ENCODE data around the gene SCARF2.
"Not testable (repeated sequence)": the region's sequence is repeated elsewhere in the genome, so short reads cannot be mapped to it uniquely, and the experiment has no call there.

The SCARF2 gene

GRCh38 chr22:20412474-20413216 lies 25.0 kb downstream of the SCARF2 start:
- H3K4me3 ChIP-seq (ENCODE audit: low read length) = no peak overlapping the region
- no peak for DNase-seq (ENCODE audit: low read depth)
- no peak for TF ChIP-seq CTCF (IDR thresholded peaks at IDR 0.05; ENCODE audit: insufficient read depth, low read depth, low read length, missing control alignments)

GRCh38 chr22:20409385-20409784 lies 28.2 kb downstream of the SCARF2 start:
- not testable (repeated sequence) for DNase-seq (ENCODE audit: low read depth); H3K4me3 ChIP-seq (ENCODE audit: low read length)

- no peak for TF ChIP-seq CTCF (IDR thresholded peaks at IDR 0.05; ENCODE audit: insufficient read depth, low read depth, low read length, missing control alignments)
Observed at GRCh38 chr22:20408891-20409290, 28.7 kb downstream of the SCARF2 start.

GRCh38 chr22:20407829-20408228 lies 29.8 kb downstream of the SCARF2 start:
- TF ChIP-seq CTCF (IDR thresholded peaks at IDR 0.05; ENCODE audit: insufficient read depth, low read depth, low read length, missing control alignments) = no peak
- no peak for DNase-seq (ENCODE audit: low read depth)
- no peak overlapping the region for H3K4me3 ChIP-seq (ENCODE audit: low read length)

More at GRCh38 chr22:20408891-20409290, 28.7 kb downstream of the SCARF2 start:
- no peak for DNase-seq (ENCODE audit: low read depth)
- no peak overlapping the region for H3K4me3 ChIP-seq (ENCODE audit: low read length)

GRCh38 chr22:20406686-20407408 lies 30.8 kb downstream of the SCARF2 start:
- no peak for DNase-seq (ENCODE audit: low read depth)
- no peak overlapping the region for H3K4me3 ChIP-seq (ENCODE audit: low read length)
- no peak for TF ChIP-seq CTCF (IDR thresholded peaks at IDR 0.05; ENCODE audit: insufficient read depth, low read depth, low read length, missing control alignments)

- no peak for TF ChIP-seq CTCF (IDR thresholded peaks at IDR 0.05; ENCODE audit: insufficient read depth, low read depth, low read length, missing control alignments)
- no peak overlapping the region for H3K4me3 ChIP-seq (ENCODE audit: low read length)
- DNase-seq (ENCODE audit: low read depth) = no peak
Observed at GRCh38 chr22:20405931-20406685, 31.5 kb downstream of the SCARF2 start.

GRCh38 chr22:20405291-20405930 lies 32.2 kb downstream of the SCARF2 start:
- TF ChIP-seq CTCF (IDR thresholded peaks at IDR 0.05; ENCODE audit: insufficient read depth, low read depth, low read length, missing control alignments) = no peak
- no peak for DNase-seq (ENCODE audit: low read depth)
- H3K4me3 ChIP-seq (ENCODE audit: low read length) = no peak overlapping the region

Measured in epithelial cell of esophagus (primary cell).